SK-N-SH (cell line): Measurements from ENCODE around the gene SAMD7. TPM values are rescaled to one million over a fixed set of nuclear protein-coding genes. Genes with fewer than 3 reads are reported as not detected.

Experiments used
- CTCF ChIA-PET: fragments of 300-600, 350-600 bp; formaldehyde crosslinking; extraction: SDS; loops from one replicate; lab custom pipeline; 2021; lab: Yijun Ruan, JAX
- POLR2A ChIA-PET: fragments of 350-600 bp; sonication (Branson Sonifier 250); formaldehyde crosslinking; extraction: SDS; loops from one replicate; lab custom pipeline; 2020; ENCODE audit warnings: antibody characterized with exemption, inconsistent platforms; lab: Yijun Ruan, JAX
- DNase-seq: peaks from one replicate; pipeline ENCODE4 v3.0.0; 2012
- H2AFZ ChIP-seq: fragments of 200-600 bp; sonication (generic); 2 replicates; pipeline ENCODE4 v1.8.1; 2016; ENCODE audit warnings: antibody characterized with exemption, mild to moderate bottlenecking, low read depth
- H3F3A ChIP-seq: fragments of 200-600 bp; sonication (generic); replicated peaks from 2 replicates; pipeline ENCODE3; 2016; ENCODE audit warnings: antibody characterized with exemption, mild to moderate bottlenecking; ENCODE audit not compliant: insufficient read depth
- H3K27ac ChIP-seq, 2 experiments: fragments of 200-500 bp in 1 of 2; fragments of 200-600 bp in 1 of 2; sonication (Bioruptor generic) in 1 of 2; sonication (generic), shearing (Covaris generic) in 1 of 2; 2 replicates each; pipeline versions ENCODE4 v1.5.1 to v1.6.1; 2014 to 2016; ENCODE audit warnings: low read depth in 2 of 2, inconsistent platforms in 1 of 2, low read length in 1 of 2, mild to moderate bottlenecking in 1 of 2, mixed read lengths in 1 of 2
- H3K27me3 ChIP-seq: fragments of 200-600 bp; sonication (generic), shearing (Covaris generic); 2 replicates; pipeline ENCODE4 v1.6.1; 2016; ENCODE audit warnings: mixed run types; ENCODE audit not compliant: insufficient read depth
- H3K36me3 ChIP-seq, 2 experiments: fragments of 200-500 bp in 1 of 2; fragments of 200-600 bp in 1 of 2; sonication (Bioruptor generic) in 1 of 2; sonication (generic) in 1 of 2; replicated peaks in 1 of 2; 2 replicates each; pipeline versions ENCODE3 to v1.5.1; 2014 to 2016; ENCODE audit warnings: low read length in 1 of 2, mild to moderate bottlenecking in 1 of 2; ENCODE audit not compliant: insufficient read depth in 2 of 2, control insufficient read depth in 1 of 2
- H3K4me1 ChIP-seq, 2 experiments: fragments of 200-500 bp in 1 of 2; fragments of 200-600 bp in 1 of 2; sonication (Bioruptor generic) in 1 of 2; sonication (generic), shearing (Covaris generic) in 1 of 2; 2 replicates each; pipeline versions ENCODE4 v1.5.1 to v1.6.1; 2014 to 2016; ENCODE audit warnings: low read depth in 1 of 2, low read length in 1 of 2, mixed run types in 1 of 2; ENCODE audit not compliant: insufficient read depth in 2 of 2, control insufficient read depth in 1 of 2
- H3K4me2 ChIP-seq: fragments of 200-600 bp; sonication (generic), shearing (Covaris generic); 2 replicates; pipeline ENCODE4 v1.6.1; 2017; ENCODE audit warnings: mixed run types
- H3K4me3 ChIP-seq, 2 experiments: fragments of 200-500 bp in 1 of 2; fragments of 200-600 bp in 1 of 2; sonication (Bioruptor generic) in 1 of 2; sonication (generic), shearing (Covaris generic) in 1 of 2; 2 replicates each; pipeline versions ENCODE4 v1.5.1 to v1.8.1; 2014 to 2016; ENCODE audit warnings: low read depth in 2 of 2, inconsistent platforms in 1 of 2, low read length in 1 of 2, mild to moderate bottlenecking in 1 of 2, mixed read lengths in 1 of 2, moderate library complexity in 1 of 2
- H3K79me2 ChIP-seq: fragments of 200-600 bp; sonication (generic); 2 replicates; pipeline ENCODE4 v1.8.1; 2017; ENCODE audit warnings: mild to moderate bottlenecking; ENCODE audit not compliant: insufficient read depth
- H3K9ac ChIP-seq: fragments of 200-600 bp; sonication (generic); 2 replicates; pipeline ENCODE4 v1.6.1; 2017; ENCODE audit warnings: mixed run types
- H3K9me2 ChIP-seq: fragments of 200-600 bp; sonication (generic); 2 replicates; pipeline ENCODE4 v1.6.1; 2017; ENCODE audit warnings: mixed run types
- H3K9me3 ChIP-seq: fragments of 200-600 bp; sonication (generic); 2 replicates; pipeline ENCODE4 v1.6.1; 2017; ENCODE audit warnings: mixed run types, mild to moderate bottlenecking, moderate library complexity
- H4K20me1 ChIP-seq: fragments of 200-600 bp; sonication (generic); 2 replicates; pipeline ENCODE4 v1.6.1; 2017; ENCODE audit warnings: mild to moderate bottlenecking, mixed run types; ENCODE audit not compliant: insufficient read depth
- EZH2phosphoT487 ChIP-seq: fragments of 200-600 bp; sonication (generic); IDR thresholded peaks from 2 replicates; pipeline ENCODE4 v1.6.1; 2017; ENCODE audit warnings: low read depth, mixed run types, mild to moderate bottlenecking, antibody characterized with exemption, moderate library complexity, borderline replicate concordance
- FOSL2 ChIP-seq: IDR thresholded peaks from 2 replicates; pipeline ENCODE4 v1.4.0; 2012; ENCODE audit warnings: low read depth, mild to moderate bottlenecking, moderate library complexity, borderline replicate concordance
- FOXJ3 ChIP-seq: sonication (generic); formaldehyde crosslinking; IDR thresholded peaks from 2 replicates; pipeline ENCODE4 v1.5.1; 2020; ENCODE audit warnings: mild to moderate bottlenecking, missing genetic modification reagents
- FOXM1 ChIP-seq: IDR thresholded peaks from 2 replicates; pipeline ENCODE4 v1.4.0; 2012; ENCODE audit warnings: low read depth, mild to moderate bottlenecking
- GATA2 ChIP-seq: sonication (generic); formaldehyde crosslinking; IDR thresholded peaks from 2 replicates; pipeline ENCODE4 v1.5.0; 2020; ENCODE audit warnings: mild to moderate bottlenecking, missing genetic modification reagents
- JUND ChIP-seq: IDR thresholded peaks from 2 replicates; pipeline ENCODE4 v1.4.0; 2012
- NRF1 ChIP-seq: IDR thresholded peaks from 2 replicates; pipeline ENCODE4 v1.6.1; 2012; ENCODE audit warnings: low read depth, mild to moderate bottlenecking, low read length
- POLR2AphosphoS5 ChIP-seq: IDR thresholded peaks from 2 replicates; pipeline ENCODE4 v1.6.1; 2012; ENCODE audit warnings: low read depth, low read length
- RCOR1 ChIP-seq: fragments of 150-350 bp; IDR thresholded peaks from 2 replicates; pipeline ENCODE4 v1.6.1; 2017; ENCODE audit warnings: antibody characterized with exemption, low read length
- RFX5 ChIP-seq: IDR thresholded peaks from 2 replicates; pipeline ENCODE4 v1.6.1; 2012; ENCODE audit warnings: mild to moderate bottlenecking, improper control_type of control experiment, low read length
- SIN3A ChIP-seq: IDR thresholded peaks from 2 replicates; pipeline ENCODE4 v1.6.1; 2012; ENCODE audit warnings: low read depth, mild to moderate bottlenecking, low read length, moderate library complexity, borderline replicate concordance
- TAF1 ChIP-seq: IDR thresholded peaks from 2 replicates; pipeline ENCODE4 v1.6.1; 2012; ENCODE audit warnings: low read depth, mild to moderate bottlenecking, low read length, moderate library complexity, borderline replicate concordance
- TCF12 ChIP-seq: IDR thresholded peaks from 2 replicates; pipeline ENCODE4 v1.4.0; 2012
- TEAD4 ChIP-seq: IDR thresholded peaks from 2 replicates; pipeline ENCODE4 v1.4.0; 2012; ENCODE audit warnings: mild to moderate bottlenecking, borderline replicate concordance; ENCODE audit not compliant: insufficient read depth
- WGBS: methylation state at CpG from one replicate; pipeline ENCODE4 v1.1.6; 2017; ENCODE audit warnings: low lambda C conversion rate; 5-methylcytosine and 5-hydroxymethylcytosine counted together
- polyA plus RNA-seq, 3 experiments: library from polyadenylated mRNA; depleted of rRNA; stranded (reverse); fragments of >200 nt; gene quantifications; 2 replicates each; pipeline ENCODE4 v1.2.3, GENCODE V29; 2012
- TF ChIP-seq, protein P1 (sequence below): IDR thresholded peaks from 2 replicates; pipeline ENCODE4 v1.4.0; 2012; ENCODE audit warnings: low read depth
- TF ChIP-seq, protein P2 (sequence below): IDR thresholded peaks from 2 replicates; pipeline ENCODE4; 2012
- TF ChIP-seq, protein P3 (sequence below): IDR thresholded peaks from 2 replicates; pipeline ENCODE4 v1.4.0; 2012; ENCODE audit warnings: low read depth, borderline replicate concordance
- TF ChIP-seq, protein P4 (sequence below): fragments of 150-350 bp; IDR thresholded peaks from 2 replicates; pipeline ENCODE4 v1.6.1; 2016; ENCODE audit warnings: mild to moderate bottlenecking, low read depth, low read length
- TF ChIP-seq, protein P5 (sequence below): IDR thresholded peaks from 2 replicates; pipeline ENCODE4 v1.6.1; 2012; ENCODE audit warnings: mild to moderate bottlenecking, low read depth, low read length, moderate library complexity

Gene SAMD7
- polyA plus RNA-seq, 1 of the 3 experiments (the other 2 are of a cell fraction), result not detected

DNA sequence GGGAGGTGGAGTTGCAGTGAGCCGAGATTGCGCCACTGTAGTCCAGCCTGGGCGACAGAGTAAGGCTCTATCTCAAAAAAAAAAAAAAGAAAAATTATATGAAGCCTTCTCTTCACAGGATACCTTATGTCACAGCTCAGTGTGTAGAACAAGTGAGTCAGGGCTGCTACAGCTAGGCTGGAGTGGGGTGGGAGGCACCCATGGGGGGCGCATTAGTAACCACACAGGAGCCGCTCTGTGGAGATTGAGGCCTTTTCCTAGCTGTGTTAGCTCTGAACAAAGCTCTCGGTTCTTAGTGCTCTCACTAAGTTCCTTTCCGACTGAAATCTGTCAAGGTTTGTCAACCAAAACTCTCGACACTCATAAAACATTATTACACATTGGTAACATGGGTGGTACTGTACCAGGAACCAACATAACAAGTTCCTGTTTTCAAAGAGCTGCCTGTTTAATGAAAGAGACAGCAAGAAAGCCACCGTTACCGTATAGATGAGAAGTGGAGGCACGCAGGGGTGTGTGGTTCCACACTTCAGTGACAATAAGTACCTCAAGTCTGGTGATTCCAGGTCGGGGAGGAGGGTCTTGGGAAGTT lies 46.1 kb upstream of the SAMD7 start:
- Histone ChIP-seq H3K27ac (no peak overlapping the region), H3F3A (no peaks in the 10 kb centered on the region), H3K79me2 (no peaks in the 10 kb centered on the region), H3K9me3 (no peaks in the 10 kb centered on the region), H3K9me2 (no peaks in the 10 kb centered on the region), H3K27me3 (no peaks in the 10 kb centered on the region), H3K9ac (no peak overlapping the region), H3K4me3 (no peak overlapping the region), H3K36me3 (no peaks in the 10 kb centered on the region), H2AFZ (no peak overlapping the region), H3K4me1 (no peaks in the 10 kb centered on the region), H4K20me1 (no peaks in the 10 kb centered on the region), H3K4me2 (no peak overlapping the region)
- no peak for DNase-seq
- CTCF ChIA-PET, result no interaction called here
- POLR2A ChIA-PET, result interaction anchor here (0.6 kb wide), 1 partner anchor 119 kb away, joined by 3 read pairs; no protein-coding TSS in a partner anchor
- TF ChIP-seq POLR2AphosphoS5, result no peak
- TF ChIP-seq FOXJ3 (CRISPR knock-in tag), result no peak
- TF ChIP-seq, protein P1, sequence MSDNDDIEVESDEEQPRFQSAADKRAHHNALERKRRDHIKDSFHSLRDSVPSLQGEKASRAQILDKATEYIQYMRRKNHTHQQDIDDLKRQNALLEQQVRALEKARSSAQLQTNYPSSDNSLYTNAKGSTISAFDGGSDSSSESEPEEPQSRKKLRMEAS, result no peak
- no peak for TF ChIP-seq SIN3A
- TF ChIP-seq, protein P2, sequence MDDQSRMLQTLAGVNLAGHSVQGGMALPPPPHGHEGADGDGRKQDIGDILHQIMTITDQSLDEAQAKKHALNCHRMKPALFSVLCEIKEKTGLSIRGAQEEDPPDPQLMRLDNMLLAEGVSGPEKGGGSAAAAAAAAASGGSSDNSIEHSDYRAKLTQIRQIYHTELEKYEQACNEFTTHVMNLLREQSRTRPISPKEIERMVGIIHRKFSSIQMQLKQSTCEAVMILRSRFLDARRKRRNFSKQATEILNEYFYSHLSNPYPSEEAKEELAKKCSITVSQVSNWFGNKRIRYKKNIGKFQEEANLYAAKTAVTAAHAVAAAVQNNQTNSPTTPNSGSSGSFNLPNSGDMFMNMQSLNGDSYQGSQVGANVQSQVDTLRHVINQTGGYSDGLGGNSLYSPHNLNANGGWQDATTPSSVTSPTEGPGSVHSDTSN, result no peak
- no peak for TF ChIP-seq TCF12
- TF ChIP-seq, protein P3, sequence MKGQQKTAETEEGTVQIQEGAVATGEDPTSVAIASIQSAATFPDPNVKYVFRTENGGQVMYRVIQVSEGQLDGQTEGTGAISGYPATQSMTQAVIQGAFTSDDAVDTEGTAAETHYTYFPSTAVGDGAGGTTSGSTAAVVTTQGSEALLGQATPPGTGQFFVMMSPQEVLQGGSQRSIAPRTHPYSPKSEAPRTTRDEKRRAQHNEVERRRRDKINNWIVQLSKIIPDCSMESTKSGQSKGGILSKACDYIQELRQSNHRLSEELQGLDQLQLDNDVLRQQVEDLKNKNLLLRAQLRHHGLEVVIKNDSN, result no peak
- TF ChIP-seq NRF1, result no peak
- no peak for TF ChIP-seq TAF1
- TF ChIP-seq, protein P4, sequence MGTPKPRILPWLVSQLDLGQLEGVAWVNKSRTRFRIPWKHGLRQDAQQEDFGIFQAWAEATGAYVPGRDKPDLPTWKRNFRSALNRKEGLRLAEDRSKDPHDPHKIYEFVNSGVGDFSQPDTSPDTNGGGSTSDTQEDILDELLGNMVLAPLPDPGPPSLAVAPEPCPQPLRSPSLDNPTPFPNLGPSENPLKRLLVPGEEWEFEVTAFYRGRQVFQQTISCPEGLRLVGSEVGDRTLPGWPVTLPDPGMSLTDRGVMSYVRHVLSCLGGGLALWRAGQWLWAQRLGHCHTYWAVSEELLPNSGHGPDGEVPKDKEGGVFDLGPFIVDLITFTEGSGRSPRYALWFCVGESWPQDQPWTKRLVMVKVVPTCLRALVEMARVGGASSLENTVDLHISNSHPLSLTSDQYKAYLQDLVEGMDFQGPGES, result no peak
- 76% methylated on average over 12 of the region's 12 CpGs for WGBS

DNA sequence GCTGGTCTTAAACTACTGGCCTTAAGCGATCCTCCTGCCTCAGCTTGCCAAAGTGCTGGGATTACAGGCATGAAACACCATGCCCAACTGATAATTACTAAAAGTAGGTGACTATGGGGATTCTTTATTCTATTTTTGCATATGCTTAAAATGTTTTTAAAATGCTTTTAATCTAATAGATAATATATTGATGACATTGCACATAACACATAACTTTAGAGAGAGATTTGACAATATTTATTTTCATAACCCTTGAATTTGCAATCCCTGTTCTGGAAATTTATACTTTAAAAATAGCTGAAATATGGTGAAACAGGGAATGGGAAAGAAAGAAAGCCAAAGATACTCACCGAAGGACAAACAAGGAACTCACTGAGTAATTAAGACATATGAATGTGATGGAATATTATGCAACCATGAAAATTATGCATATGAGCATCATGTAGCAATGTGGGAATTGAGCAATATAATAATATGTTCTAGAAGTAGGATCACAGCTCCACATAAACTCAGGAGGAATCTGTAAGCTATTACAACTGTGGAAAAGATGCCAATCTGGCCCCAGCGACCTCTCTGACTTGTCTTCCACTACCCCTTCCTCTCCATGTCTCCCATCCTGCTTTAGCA lies 43.7 kb upstream of the SAMD7 start:
- Histone ChIP-seq H3K4me3 (no peak overlapping the region), H3K4me2 (no peak overlapping the region), H3K9me2 (no peaks in the 10 kb centered on the region), H4K20me1 (no peaks in the 10 kb centered on the region), H3F3A (no peaks in the 10 kb centered on the region), H3K27ac (no peak overlapping the region), H2AFZ (no peak overlapping the region), H3K79me2 (no peaks in the 10 kb centered on the region), H3K27me3 (no peaks in the 10 kb centered on the region; the same call in 1 of the 2 replicates), H3K9me3 (no peaks in the 10 kb centered on the region), H3K9ac (no peak overlapping the region), H3K4me1 (no peaks in the 10 kb centered on the region), H3K36me3 (no peaks in the 10 kb centered on the region)
- no peak for DNase-seq
- 62% methylated on average over 3 of the region's 3 CpGs for WGBS
- ChIA-PET POLR2A (no interaction called here), CTCF (no interaction called here)
- TF ChIP-seq POLR2AphosphoS5 (no peak), SIN3A (no peak), FOSL2 (no peak), GATA2 (CRISPR knock-in tag) (no peak), RCOR1 (no peak), FOXM1 (no peak), TAF1 (no peak), EZH2phosphoT487 (no peak), JUND (no peak), FOXJ3 (CRISPR knock-in tag) (no peak), TEAD4 (no peak), RFX5 (no peak)
- TF ChIP-seq, protein P5, sequence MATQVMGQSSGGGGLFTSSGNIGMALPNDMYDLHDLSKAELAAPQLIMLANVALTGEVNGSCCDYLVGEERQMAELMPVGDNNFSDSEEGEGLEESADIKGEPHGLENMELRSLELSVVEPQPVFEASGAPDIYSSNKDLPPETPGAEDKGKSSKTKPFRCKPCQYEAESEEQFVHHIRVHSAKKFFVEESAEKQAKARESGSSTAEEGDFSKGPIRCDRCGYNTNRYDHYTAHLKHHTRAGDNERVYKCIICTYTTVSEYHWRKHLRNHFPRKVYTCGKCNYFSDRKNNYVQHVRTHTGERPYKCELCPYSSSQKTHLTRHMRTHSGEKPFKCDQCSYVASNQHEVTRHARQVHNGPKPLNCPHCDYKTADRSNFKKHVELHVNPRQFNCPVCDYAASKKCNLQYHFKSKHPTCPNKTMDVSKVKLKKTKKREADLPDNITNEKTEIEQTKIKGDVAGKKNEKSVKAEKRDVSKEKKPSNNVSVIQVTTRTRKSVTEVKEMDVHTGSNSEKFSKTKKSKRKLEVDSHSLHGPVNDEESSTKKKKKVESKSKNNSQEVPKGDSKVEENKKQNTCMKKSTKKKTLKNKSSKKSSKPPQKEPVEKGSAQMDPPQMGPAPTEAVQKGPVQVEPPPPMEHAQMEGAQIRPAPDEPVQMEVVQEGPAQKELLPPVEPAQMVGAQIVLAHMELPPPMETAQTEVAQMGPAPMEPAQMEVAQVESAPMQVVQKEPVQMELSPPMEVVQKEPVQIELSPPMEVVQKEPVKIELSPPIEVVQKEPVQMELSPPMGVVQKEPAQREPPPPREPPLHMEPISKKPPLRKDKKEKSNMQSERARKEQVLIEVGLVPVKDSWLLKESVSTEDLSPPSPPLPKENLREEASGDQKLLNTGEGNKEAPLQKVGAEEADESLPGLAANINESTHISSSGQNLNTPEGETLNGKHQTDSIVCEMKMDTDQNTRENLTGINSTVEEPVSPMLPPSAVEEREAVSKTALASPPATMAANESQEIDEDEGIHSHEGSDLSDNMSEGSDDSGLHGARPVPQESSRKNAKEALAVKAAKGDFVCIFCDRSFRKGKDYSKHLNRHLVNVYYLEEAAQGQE, result no peak
- TF ChIP-seq, protein P2, result no peak
